Mucosa of stomach (tissue), 1 donor: ENCODE data around the gene EP400.

Experiments
- H3K27me3 ChIP-seq: one replicate; pipeline ENCODE4 v1.7.0; 2013; ENCODE audit warnings: mild to moderate bottlenecking, low read length; ENCODE audit not compliant: control insufficient read depth, insufficient read depth
- H3K36me3 ChIP-seq: one replicate; pipeline ENCODE4 v1.7.0; 2013; ENCODE audit warnings: low read length; ENCODE audit not compliant: control insufficient read depth, insufficient read depth
- H3K4me1 ChIP-seq: one replicate; pipeline ENCODE4 v1.7.0; 2013; ENCODE audit warnings: mild to moderate bottlenecking, low read length; ENCODE audit not compliant: control insufficient read depth, insufficient read depth
- H3K4me3 ChIP-seq: one replicate; pipeline ENCODE4 v1.7.0; 2013; ENCODE audit warnings: low read length
- H3K9ac ChIP-seq: one replicate; pipeline ENCODE4 v1.7.0; 2013; ENCODE audit warnings: mild to moderate bottlenecking, low read length, moderate library complexity
- H3K9me3 ChIP-seq: one replicate; pipeline ENCODE4 v1.7.0; 2013; ENCODE audit warnings: mild to moderate bottlenecking, low read length, moderate library complexity; ENCODE audit not compliant: control insufficient read depth
- donor health status: Pancreatic carcinoma.

Gene EP400

DNA sequence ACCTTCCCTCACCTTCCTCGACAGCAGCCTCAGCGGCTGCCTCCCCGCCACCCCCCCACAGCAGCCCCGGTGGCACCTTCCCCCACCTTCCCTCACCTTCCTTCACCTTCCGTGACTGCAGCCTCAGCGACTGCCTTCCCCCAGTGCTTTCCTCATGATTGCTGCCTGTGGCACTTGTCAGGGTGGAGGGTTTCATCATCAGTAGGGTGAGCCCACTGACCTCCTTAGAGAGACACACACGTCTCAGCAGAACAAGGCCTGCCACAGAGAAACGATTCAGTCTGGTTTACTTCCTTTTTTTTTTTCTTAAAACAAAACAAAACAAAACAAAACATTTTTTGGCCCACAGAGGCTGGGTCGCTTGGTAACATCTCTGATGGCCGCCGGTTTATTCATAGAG lies 75.0 kb downstream of the EP400 start:
- peaks cover 15% of the 10 kb centered on the region for H3K36me3 ChIP-seq
- no peak overlapping the region for H3K4me3 ChIP-seq
- H3K9ac ChIP-seq: no peak overlapping the region
- H3K4me1 ChIP-seq: no peaks in the 10 kb centered on the region
- H3K27me3 ChIP-seq: no peaks in the 10 kb centered on the region
- H3K9me3 ChIP-seq: no peaks in the 10 kb centered on the region

DNA sequence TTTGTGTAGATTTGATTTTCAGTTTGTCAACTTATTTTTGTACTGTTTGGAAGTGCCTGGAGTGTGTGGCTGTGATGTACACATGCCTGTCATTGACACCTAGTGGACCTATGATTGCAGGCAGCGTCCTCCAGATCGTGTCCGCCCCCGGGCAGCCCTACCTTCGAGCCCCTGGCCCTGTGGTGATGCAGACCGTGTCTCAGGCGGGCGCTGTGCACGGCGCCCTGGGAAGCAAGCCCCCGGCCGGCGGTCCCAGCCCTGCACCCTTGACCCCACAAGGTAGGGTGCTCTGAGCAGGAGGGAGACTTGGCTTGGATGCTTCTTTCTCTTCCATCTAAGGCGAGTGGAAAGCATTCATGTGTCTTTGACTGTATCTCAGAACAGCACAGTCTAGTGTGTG lies 75.8 kb downstream of the EP400 start:
- Histone ChIP-seq H3K4me3 (no peak overlapping the region), H3K36me3 (peaks cover 15% of the 10 kb centered on the region), H3K9ac (no peak overlapping the region), H3K4me1 (no peaks in the 10 kb centered on the region), H3K27me3 (no peaks in the 10 kb centered on the region), H3K9me3 (no peaks in the 10 kb centered on the region)

DNA sequence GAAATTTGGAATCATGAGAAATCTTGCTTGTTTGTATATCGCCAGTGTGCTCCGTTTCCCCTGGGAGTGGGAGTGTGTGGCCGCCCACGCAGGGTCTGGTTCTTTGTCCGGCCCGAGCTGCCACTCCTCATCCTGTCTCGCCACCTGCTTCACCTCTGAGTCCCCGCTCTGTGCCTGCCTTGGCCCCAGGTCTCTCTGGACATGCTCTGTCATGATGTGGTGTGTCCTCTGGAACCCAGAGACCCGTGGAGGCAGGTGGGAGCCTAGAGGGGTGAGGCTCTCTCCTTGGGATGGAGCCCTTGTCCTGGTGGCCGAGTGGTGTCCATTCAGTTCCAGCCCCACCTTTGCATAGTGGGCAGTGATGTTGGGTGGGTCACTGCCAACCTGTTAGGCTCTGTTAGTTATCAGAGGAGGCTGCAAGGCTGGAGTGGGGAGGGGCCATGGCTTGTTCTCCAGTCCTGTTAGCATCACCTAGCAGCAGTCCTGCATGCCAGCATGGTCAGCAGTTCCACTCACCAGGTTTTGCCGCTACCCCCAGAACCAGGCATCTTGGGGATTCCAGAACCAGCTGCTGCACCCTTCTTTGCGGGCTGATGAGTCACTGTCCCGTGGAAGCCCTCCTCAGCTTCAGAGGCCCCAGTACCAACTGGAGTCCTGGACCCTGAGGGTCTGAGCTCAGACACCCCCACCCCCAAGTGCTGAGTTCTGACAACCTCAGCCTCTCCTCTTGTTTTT lies 76.5 kb downstream of the EP400 start:
- Histone ChIP-seq H3K36me3 (peaks cover 15% of the 10 kb centered on the region), H3K27me3 (no peaks in the 10 kb centered on the region), H3K9ac (no peak overlapping the region), H3K4me1 (no peaks in the 10 kb centered on the region), H3K9me3 (no peaks in the 10 kb centered on the region), H3K4me3 (no peak overlapping the region)

DNA sequence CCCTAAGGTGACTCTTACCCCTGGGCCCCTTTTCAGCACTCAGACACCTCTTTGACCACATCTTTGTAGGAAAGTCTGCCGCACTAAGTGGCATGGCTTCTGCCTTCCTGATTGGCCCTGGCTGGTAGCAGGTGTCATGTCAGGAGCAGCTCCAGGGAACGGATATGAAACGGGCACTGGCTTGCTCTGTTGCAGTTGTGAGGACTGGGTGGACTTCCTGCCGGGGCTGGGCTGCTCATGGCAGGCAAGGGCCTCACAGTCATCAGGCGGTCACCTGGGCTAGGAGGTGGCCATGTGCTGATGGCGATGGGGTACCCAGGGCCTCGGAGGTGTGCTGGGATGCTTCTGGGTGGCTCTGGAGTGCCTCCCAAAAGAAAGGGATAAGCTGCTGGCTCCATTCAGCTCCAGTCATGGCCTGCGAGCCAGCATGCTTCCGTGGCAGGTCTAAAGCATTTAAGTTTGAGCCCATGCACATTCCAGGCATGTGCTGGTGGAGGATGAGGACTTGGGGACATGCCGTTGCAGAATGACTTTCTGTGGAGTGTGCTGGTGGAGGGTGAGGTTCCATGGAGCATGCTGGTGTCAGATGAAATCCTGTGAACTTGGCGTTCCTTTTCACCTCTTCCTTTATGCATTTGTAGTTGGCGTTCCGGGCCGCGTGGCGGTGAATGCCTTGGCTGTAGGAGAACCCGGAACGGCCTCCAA lies 77.2 kb downstream of the EP400 start:
- Histone ChIP-seq H3K27me3 (no peaks in the 10 kb centered on the region), H3K9ac (no peak overlapping the region), H3K4me3 (no peak overlapping the region), H3K36me3 (peaks cover 15% of the 10 kb centered on the region), H3K4me1 (no peaks in the 10 kb centered on the region), H3K9me3 (no peaks in the 10 kb centered on the region)

DNA sequence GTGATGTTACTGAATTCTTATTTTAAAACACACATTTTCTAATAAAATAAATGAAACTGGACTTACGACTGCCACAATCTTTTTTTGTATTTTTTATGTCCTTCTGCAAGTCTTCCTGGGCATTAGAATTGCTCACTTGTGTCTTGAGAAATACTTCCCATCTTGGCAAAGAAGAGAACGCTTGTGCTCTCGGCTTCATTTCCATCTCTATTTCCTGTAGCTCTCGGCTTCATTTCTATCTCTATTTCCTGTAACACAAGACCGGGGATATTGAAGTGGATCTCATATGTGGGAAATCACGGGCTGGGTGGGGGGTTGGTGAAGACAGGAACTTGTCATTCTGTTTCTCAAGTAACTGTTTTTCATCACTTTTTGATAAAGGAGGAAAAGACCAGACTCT lies 77.9 kb downstream of the EP400 start:
- H3K27me3 ChIP-seq: no peaks in the 10 kb centered on the region
- no peak overlapping the region for H3K4me3 ChIP-seq
- peaks cover 15% of the 10 kb centered on the region for H3K36me3 ChIP-seq
- H3K9ac ChIP-seq: no peak overlapping the region
- H3K9me3 ChIP-seq: no peaks in the 10 kb centered on the region
- H3K4me1 ChIP-seq: no peaks in the 10 kb centered on the region

- Histone ChIP-seq H3K36me3 (peaks cover 15% of the 10 kb centered on the region), H3K9me3 (no peaks in the 10 kb centered on the region), H3K4me1 (no peaks in the 10 kb centered on the region), H3K27me3 (no peaks in the 10 kb centered on the region), H3K9ac (no peak overlapping the region), H3K4me3 (no peak overlapping the region)
Measured at GRCh38 chr12:132028111-132028510, 78.4 kb downstream of the EP400 start.

- peaks cover 12% of the 10 kb centered on the region for H3K36me3 ChIP-seq
- no peaks in the 10 kb centered on the region for H3K4me1 ChIP-seq
- no peak overlapping the region for H3K9ac ChIP-seq
- H3K9me3 ChIP-seq: no peaks in the 10 kb centered on the region
- no peak overlapping the region for H3K4me3 ChIP-seq
- H3K27me3 ChIP-seq: no peaks in the 10 kb centered on the region
Measured at GRCh38 chr12:132029503-132030300, 80.0 kb downstream of the EP400 start.

GRCh38 chr12:132030367-132031038 lies 80.8 kb downstream of the EP400 start:
- Histone ChIP-seq H3K9me3 (no peaks in the 10 kb centered on the region), H3K27me3 (no peaks in the 10 kb centered on the region), H3K36me3 (peaks cover 13% of the 10 kb centered on the region), H3K4me1 (no peaks in the 10 kb centered on the region), H3K4me3 (no peak overlapping the region), H3K9ac (no peak overlapping the region)

DNA sequence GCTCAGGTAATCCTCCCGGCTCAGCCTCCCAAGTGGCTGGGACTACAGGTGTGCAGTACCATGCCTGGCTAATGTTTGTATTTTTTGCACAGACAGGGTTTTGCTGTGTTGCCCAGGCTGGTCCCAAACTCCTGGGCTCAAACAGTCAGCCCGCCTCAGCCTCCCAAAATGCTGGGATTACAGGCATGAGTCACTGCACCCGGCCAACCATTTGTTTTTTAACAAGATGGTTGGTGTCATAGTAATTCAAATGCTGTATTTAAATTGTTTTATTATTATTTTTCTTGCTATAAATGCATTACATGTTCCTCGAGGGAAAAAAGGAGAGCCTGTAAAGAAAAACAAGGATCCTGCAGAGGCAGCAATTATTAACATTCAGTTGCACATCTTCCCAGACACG lies 83.9 kb downstream of the EP400 start:
- Histone ChIP-seq H3K4me3 (no peak overlapping the region), H3K27me3 (no peaks in the 10 kb centered on the region), H3K9me3 (no peaks in the 10 kb centered on the region), H3K36me3 (peaks cover 6% of the 10 kb centered on the region), H3K9ac (no peak overlapping the region), H3K4me1 (no peaks in the 10 kb centered on the region)

DNA sequence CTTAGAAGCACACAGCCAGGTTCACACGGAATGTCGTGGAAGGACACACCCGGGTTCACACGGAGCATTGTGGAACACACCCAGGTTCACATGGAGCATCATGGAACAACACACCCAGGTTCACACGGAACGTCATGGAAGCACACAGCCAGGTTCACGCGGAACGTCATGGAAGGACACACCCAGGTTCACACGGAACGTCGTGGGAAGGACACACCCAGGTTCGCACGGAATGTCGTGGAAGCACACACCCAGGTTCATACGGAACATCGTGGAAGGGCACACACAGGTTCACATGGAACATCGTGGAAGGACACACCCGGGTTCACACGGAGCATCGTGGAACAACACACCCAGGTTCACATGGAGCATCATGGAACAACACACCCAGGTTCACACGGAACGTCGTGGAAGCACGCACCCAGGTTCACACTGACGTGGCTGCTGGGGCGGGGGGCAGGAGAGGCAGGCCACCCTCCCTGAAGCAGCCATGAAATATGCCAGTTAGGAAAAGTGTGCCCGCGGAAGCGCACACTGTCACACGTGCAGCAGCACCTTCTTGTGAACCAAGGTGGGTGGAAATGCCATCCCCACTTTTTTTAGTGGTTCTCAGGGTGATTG lies 86.4 kb downstream of the EP400 start:
- Histone ChIP-seq H3K9ac (no peak overlapping the region), H3K4me3 (no peak overlapping the region), H3K9me3 (no peaks in the 10 kb centered on the region), H3K36me3 (peaks cover 6% of the 10 kb centered on the region), H3K4me1 (no peaks in the 10 kb centered on the region), H3K27me3 (no peaks in the 10 kb centered on the region)

DNA sequence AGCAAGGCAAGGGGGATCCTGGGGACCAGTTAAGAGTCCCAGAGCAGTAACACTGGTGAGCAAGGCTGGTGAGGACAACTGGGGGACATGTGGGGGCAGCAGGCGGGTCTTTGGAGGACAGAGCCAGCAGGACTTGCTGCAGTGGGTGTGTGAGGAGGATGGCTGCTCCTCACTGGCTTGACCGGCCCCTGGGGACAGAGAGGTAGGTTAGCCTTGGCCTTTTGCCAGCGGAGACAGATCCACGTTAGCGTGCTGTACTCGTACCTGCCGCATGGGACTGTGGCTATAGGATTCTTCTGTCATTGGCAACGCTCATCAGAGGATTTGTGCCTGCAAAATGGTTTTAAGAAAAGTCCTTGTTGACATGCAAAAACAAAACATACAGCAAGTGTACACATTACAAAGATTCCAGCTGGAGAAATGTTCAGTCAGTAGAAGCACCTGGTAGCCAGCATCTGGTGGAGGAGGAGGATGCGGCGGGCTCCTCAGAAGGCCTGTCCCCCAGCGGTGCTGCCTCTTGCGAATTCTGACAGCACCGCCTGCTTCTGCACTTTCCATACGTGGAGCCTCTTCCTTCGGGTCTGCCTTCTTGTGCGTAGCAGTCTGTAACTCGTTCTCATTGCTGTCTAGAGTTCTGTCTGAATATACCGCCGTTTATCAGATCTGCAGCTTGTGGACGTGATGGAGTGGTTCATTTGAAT lies 91.3 kb downstream of the EP400 start:
- H3K9ac ChIP-seq: no peak overlapping the region
- no peaks in the 10 kb centered on the region for H3K9me3 ChIP-seq
- H3K27me3 ChIP-seq: no peaks in the 10 kb centered on the region
- no peak overlapping the region for H3K4me3 ChIP-seq
- H3K4me1 ChIP-seq: no peaks in the 10 kb centered on the region
- peaks cover 11% of the 10 kb centered on the region for H3K36me3 ChIP-seq
